Measurements from ENCODE around the gene TMEM263.

- TF ChIP-seq, protein P1, sequence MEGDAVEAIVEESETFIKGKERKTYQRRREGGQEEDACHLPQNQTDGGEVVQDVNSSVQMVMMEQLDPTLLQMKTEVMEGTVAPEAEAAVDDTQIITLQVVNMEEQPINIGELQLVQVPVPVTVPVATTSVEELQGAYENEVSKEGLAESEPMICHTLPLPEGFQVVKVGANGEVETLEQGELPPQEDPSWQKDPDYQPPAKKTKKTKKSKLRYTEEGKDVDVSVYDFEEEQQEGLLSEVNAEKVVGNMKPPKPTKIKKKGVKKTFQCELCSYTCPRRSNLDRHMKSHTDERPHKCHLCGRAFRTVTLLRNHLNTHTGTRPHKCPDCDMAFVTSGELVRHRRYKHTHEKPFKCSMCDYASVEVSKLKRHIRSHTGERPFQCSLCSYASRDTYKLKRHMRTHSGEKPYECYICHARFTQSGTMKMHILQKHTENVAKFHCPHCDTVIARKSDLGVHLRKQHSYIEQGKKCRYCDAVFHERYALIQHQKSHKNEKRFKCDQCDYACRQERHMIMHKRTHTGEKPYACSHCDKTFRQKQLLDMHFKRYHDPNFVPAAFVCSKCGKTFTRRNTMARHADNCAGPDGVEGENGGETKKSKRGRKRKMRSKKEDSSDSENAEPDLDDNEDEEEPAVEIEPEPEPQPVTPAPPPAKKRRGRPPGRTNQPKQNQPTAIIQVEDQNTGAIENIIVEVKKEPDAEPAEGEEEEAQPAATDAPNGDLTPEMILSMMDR (conservative IDR thresholded peaks at IDR 0.05; ENCODE audit: low read length) = no peak
- TF ChIP-seq EZH2phosphoT487 (IDR thresholded peaks at IDR 0.05; ENCODE audit: borderline replicate concordance, low read depth, low read length) = no peak
Observed at GRCh38 chr12:106945261-106945851, 10.4 kb upstream of the TMEM263 start.

Measured in OCI-LY7 (cell line).